Esophagus squamous epithelium (tissue), 4 donors: ENCODE results near the gene IRF4.

Experiments
- POLR2A ChIP-seq, 4 donors: fragments of 450-650 bp; IDR thresholded peaks; one replicate each; pipeline ENCODE4 v1.6.1; 2017; ENCODE audit warnings: antibody characterized with exemption in 4 of 4, mild to moderate bottlenecking in 4 of 4, moderate library complexity in 3 of 4
- TF ChIP-seq, protein P1 (sequence below), 6 experiments: fragments of 450-650 bp in 4 of 6; fragments of 200-600 bp in 2 of 6; sonication (generic) in 2 of 6; IDR thresholded peaks; one replicate each; pipeline ENCODE4 v1.5.1; 2016 to 2019; ENCODE audit warnings: antibody characterized with exemption in 6 of 6, mild to moderate bottlenecking in 4 of 6, moderate library complexity in 4 of 6

DNA sequence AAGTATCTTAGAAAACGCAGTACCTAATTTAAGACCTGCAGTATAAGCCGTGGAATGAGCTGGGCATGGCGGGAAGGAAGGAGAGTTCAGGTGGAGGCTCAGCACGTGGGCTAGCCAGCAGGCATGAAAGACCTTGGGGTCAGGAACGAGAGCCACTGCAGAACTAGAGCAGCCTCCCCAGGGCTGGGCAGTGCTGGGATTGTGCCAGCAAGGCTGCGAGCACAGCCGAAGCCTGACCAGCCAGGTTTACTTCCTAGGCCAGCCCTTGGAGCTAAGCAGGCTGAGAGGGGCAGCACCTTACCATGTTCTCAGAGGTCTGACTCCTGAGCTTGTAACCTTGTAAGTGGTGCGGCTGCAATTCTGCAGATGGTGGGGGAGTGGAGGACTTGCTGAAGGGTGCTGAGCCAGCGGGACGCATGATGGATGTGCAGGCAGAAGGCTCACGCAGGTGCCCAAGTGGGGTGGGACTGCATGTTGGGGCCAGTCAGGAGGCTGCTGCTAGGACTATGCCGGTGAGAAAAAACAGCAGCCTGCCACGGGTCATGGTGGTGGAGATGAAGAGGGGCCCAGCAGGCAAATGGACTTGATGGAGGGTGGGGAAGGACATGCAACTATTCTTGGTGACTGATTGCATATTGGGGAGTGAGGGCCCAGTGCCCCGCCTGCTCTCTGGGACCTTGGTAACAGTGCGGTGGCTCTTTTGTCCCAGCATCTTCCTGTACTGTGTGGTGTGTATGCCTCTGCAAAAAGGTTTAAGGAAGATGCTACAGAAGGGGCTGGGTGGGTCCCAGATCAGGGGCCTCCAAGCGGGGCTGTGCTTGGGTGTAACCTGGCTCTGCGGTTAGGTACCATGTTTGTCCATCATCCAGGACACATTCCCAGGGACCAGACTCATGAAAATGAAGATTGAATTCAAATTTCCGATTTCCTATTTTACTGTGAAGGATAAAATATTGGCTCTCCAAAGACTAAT is 37.6 kb upstream of the IRF4 start:
- TF ChIP-seq, protein P1, sequence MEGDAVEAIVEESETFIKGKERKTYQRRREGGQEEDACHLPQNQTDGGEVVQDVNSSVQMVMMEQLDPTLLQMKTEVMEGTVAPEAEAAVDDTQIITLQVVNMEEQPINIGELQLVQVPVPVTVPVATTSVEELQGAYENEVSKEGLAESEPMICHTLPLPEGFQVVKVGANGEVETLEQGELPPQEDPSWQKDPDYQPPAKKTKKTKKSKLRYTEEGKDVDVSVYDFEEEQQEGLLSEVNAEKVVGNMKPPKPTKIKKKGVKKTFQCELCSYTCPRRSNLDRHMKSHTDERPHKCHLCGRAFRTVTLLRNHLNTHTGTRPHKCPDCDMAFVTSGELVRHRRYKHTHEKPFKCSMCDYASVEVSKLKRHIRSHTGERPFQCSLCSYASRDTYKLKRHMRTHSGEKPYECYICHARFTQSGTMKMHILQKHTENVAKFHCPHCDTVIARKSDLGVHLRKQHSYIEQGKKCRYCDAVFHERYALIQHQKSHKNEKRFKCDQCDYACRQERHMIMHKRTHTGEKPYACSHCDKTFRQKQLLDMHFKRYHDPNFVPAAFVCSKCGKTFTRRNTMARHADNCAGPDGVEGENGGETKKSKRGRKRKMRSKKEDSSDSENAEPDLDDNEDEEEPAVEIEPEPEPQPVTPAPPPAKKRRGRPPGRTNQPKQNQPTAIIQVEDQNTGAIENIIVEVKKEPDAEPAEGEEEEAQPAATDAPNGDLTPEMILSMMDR (IDR thresholded peaks at IDR 0.05), result no peak
- TF ChIP-seq POLR2A (IDR thresholded peaks at IDR 0.05), result no peak
